Stomach (tissue), 9 donors: Measurements from ENCODE around the gene SESTD1. TPM values are rescaled to one million over a fixed set of nuclear protein-coding genes. Genes with fewer than 3 reads are reported as not detected.

Experiments used
- DNase-seq, 2 donors: peaks; one replicate each; pipeline versions ENCODE4 v3.0.0 to v3.0.0-alpha.2; 2013 to 2019
- H3K27ac ChIP-seq, 5 donors: fragments of 200-600 bp in 4 of 5; sonication (generic) in 4 of 5; one replicate each; pipeline ENCODE4 v1.5.1; 2013 to 2019; ENCODE audit warnings: mild to moderate bottlenecking in 1 of 5, moderate library complexity in 1 of 5
- H3K27me3 ChIP-seq, 3 donors: fragments of 200-600 bp; sonication (generic); one replicate each; pipeline ENCODE4 v1.5.1; 2017 to 2019; ENCODE audit warnings: mixed run types in 1 of 3
- H3K36me3 ChIP-seq, 4 donors: fragments of 200-600 bp; sonication (generic); 1 replicate in 3 of 4; 2 replicates in 1 of 4; pipeline ENCODE4 v1.5.1; 2016 to 2019
- H3K4me1 ChIP-seq, 4 donors: fragments of 200-600 bp; sonication (generic); one replicate each; pipeline ENCODE4 v1.5.1; 2016 to 2019
- H3K4me3 ChIP-seq, 4 donors: fragments of 200-600 bp; sonication (generic) in 3 of 4; one replicate each; pipeline ENCODE4 v1.5.1; 2016 to 2019; ENCODE audit warnings: mild to moderate bottlenecking in 1 of 4
- H3K9me3 ChIP-seq, 4 donors: fragments of 200-600 bp; sonication (generic); one replicate each; pipeline ENCODE4 v1.5.1; 2016 to 2019
- EP300 ChIP-seq: sonication (generic); formaldehyde crosslinking; IDR thresholded peaks from one replicate; pipeline ENCODE4 v1.6.1; 2017; ENCODE audit warnings: antibody characterized with exemption
- POLR2A ChIP-seq, 4 donors: fragments of 450-650 bp; IDR thresholded peaks; one replicate each; pipeline ENCODE4 v1.6.1; 2016; ENCODE audit warnings: antibody characterized with exemption in 4 of 4, control low read depth in 2 of 4, mild to moderate bottlenecking in 1 of 4, moderate library complexity in 1 of 4
- POLR2AphosphoS5 ChIP-seq, 3 donors: sonication (generic); formaldehyde crosslinking; IDR thresholded peaks; one replicate each; pipeline ENCODE4 v1.6.1; 2016; ENCODE audit warnings: antibody characterized with exemption in 3 of 3
- WGBS, 5 donors: extraction: QIAGEN DNeasy Blood & Tissue Kit in 3 of 5; methylation state at CpG; one replicate each; pipeline versions ENCODE4 v1.1.5 to v1.1.7; 2013 to 2018; 5-methylcytosine and 5-hydroxymethylcytosine counted together
- intact Hi-C: fragments of 100-400 bp; cut with DNase I; formaldehyde crosslinking; loops from one replicate; pipeline ENCODE4 v1.15.1; 2023; ENCODE audit warnings: low total_unique reads
- polyA plus RNA-seq, 3 donors: library from polyadenylated mRNA; stranded (reverse); fragments of 200-250 nt; gene quantifications; one replicate each; pipeline ENCODE4 v1.2.3, GENCODE V29; 2013
- total RNA-seq, 5 donors: library from RNA; depleted of rRNA; stranded (reverse); fragments of >200 nt; gene quantifications; one replicate each; pipeline versions ENCODE4 v1.1.0 to v1.2.3, GENCODE V29; 2014 to 2016
- TF ChIP-seq, protein P1 (sequence below), 7 experiments: fragments of 450-650 bp in 4 of 7; fragments of 200-600 bp in 3 of 7; sonication (generic) in 3 of 7; IDR thresholded peaks; one replicate each; pipeline ENCODE4 v1.5.1; 2016 to 2019; ENCODE audit warnings: antibody characterized with exemption in 7 of 7, control low read depth in 2 of 7, mild to moderate bottlenecking in 1 of 7
- donor health status: healthy with polysubstance abuse.
- donor health status: Bipolar disorder and iron deficiency.
- donor health status: healthy.

SESTD1 gene
- total and polyA plus RNA-seq, 8 donors = 7.4 to 159 (median 26.2) TPM

GRCh38 chr2:179266271-179266670 is 1.6 kb upstream of the SESTD1 start:
- TF ChIP-seq, protein P1, sequence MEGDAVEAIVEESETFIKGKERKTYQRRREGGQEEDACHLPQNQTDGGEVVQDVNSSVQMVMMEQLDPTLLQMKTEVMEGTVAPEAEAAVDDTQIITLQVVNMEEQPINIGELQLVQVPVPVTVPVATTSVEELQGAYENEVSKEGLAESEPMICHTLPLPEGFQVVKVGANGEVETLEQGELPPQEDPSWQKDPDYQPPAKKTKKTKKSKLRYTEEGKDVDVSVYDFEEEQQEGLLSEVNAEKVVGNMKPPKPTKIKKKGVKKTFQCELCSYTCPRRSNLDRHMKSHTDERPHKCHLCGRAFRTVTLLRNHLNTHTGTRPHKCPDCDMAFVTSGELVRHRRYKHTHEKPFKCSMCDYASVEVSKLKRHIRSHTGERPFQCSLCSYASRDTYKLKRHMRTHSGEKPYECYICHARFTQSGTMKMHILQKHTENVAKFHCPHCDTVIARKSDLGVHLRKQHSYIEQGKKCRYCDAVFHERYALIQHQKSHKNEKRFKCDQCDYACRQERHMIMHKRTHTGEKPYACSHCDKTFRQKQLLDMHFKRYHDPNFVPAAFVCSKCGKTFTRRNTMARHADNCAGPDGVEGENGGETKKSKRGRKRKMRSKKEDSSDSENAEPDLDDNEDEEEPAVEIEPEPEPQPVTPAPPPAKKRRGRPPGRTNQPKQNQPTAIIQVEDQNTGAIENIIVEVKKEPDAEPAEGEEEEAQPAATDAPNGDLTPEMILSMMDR (IDR thresholded peaks at IDR 0.05) = no peak
- no peak for TF ChIP-seq POLR2A (IDR thresholded peaks at IDR 0.05)
- no peak for TF ChIP-seq EP300
- no peak for TF ChIP-seq POLR2AphosphoS5 (IDR thresholded peaks at IDR 0.05)
- Histone ChIP-seq H3K27ac (peak overlapping the region in 3 of 5 donors; percentile 92 to 96 (median 94)), H3K36me3 (no peaks in the 10 kb centered on the region), H3K9me3 (no peaks in the 10 kb centered on the region), H3K4me3 (no peak overlapping the region), H3K27me3 (no peaks in the 10 kb centered on the region), H3K4me1 (peaks cover 11 to 38% (median 24%) of the 10 kb centered on the region in 4 donors)
- intact Hi-C loops = no loop called here
- 31 to 60% (median 44%) methylated on average over 4 of the region's 4 CpGs for WGBS, 5 donors
- no peak for DNase-seq

- H3K9me3 ChIP-seq = no peaks in the 10 kb centered on the region
- DNase-seq = no peak
- H3K27me3 ChIP-seq = no peaks in the 10 kb centered on the region
- peak overlapping the region; percentile 79 to 89 (median 82) for H3K4me3 ChIP-seq
- 46 to 53% (median 47%) methylated on average over 5 of the region's 5 CpGs for WGBS, 5 donors
- intact Hi-C loops = no loop called here
- no peaks in the 10 kb centered on the region for H3K36me3 ChIP-seq
- TF ChIP-seq POLR2AphosphoS5 (IDR thresholded peaks at IDR 0.05) = no peak
- TF ChIP-seq, protein P1 (IDR thresholded peaks at IDR 0.05) = no peak
- TF ChIP-seq EP300 = no peak
- no peak for TF ChIP-seq POLR2A (IDR thresholded peaks at IDR 0.05)
- peaks cover 15 to 49% (median 27%) of the 10 kb centered on the region in 4 donors for H3K4me1 ChIP-seq
- H3K27ac ChIP-seq = peak overlapping the region; percentile 90 to 96 (median 93)
These were observed 464 bp upstream of the SESTD1 start for GRCh38 chr2:179265082-179265510.

DNA sequence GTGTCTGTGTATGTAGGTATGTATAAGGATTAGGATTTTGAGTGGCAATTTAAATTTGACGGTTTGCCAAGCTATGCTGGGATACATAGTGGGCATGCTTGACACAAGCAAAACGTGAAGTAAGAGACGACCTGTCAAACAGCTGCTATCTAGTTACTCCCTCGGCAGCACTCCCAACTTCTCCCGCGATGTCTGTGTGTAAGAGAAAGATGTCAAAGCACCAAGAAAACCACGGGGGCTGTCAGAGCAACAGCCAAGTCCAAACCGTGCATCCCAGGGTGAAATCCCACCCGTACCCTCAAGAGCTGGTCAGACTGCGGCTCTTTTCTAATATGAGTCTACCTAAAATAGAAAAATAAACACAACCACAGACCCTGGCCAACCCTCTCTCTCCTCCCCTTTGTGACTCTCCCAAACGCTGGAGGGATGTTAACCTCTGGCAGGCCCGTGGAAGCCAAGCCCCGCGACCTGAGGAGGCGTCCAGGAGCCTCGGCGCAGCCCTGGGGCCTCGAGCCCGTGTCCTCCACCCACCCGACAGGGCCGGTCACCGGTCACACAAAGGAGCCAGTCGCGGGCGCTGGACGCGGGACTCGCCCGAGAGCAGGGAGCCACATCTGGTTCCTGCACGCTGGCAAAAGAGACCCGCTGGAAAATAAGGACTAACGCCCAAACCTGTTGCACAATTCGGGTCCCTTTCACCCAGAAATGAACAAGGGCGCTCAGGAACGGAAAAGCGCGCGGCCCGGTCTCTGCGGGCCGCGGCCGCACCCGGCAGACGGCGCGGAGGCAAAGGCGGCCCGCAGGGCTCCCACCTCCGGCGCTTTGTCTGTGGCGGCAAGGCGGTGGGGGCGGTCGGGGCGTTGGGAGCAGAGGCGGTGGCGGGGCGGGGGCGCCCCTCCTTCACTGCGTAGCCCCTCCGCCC is 925 bp downstream of the SESTD1 start:
- H3K9me3 ChIP-seq = no peaks in the 10 kb centered on the region
- intact Hi-C loops = no loop called here
- no peaks in the 10 kb centered on the region for H3K36me3 ChIP-seq
- peak overlapping the region; percentile 79 to 89 (median 82) for H3K4me3 ChIP-seq
- TF ChIP-seq POLR2AphosphoS5 (IDR thresholded peaks at IDR 0.05) (peak in 1 of 3 donors; percentile 11), POLR2A (IDR thresholded peaks at IDR 0.05) (no peak)
- TF ChIP-seq, protein P1 (IDR thresholded peaks at IDR 0.05) = no peak
- 0 to 1% (median 1%) methylated on average over 39 to 61 of the region's 62 CpGs for WGBS, 5 donors
- peaks cover 15 to 62% (median 34%) of the 10 kb centered on the region in 4 donors for H3K4me1 ChIP-seq
- H3K27me3 ChIP-seq = no peaks in the 10 kb centered on the region
- DNase-seq = peak; percentile 44 to 75
- peak overlapping the region; percentile 90 to 96 (median 93) for H3K27ac ChIP-seq

DNA sequence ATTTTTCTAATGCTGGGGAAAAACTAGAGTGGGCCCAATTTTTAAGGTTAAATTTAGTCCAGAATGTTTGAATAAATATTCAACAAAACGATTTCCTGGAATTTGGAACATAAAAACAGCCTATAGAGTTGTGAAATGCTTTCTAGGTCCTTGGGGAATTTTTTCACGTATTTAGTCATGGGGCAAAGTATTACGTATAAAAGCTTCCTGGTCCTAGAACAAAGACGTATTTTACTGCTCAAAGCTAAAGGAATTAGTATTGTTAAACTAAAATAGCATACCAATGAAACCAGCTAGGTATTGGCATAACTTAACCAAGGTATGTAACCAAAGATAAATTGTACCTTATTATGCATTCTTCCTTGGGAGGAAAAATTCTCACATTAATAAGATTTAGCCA is 1.6 kb downstream of the SESTD1 start:
- Histone ChIP-seq H3K4me1 (peaks cover 15 to 69% (median 37%) of the 10 kb centered on the region in 4 donors), H3K27ac (peak overlapping the region in 4 of 5 donors; percentile 90 to 96 (median 93)), H3K9me3 (no peaks in the 10 kb centered on the region), H3K36me3 (no peaks in the 10 kb centered on the region), H3K27me3 (no peaks in the 10 kb centered on the region), H3K4me3 (peak overlapping the region; percentile 79 to 89 (median 82))
- DNase-seq = peak in 1 of 2 donors; percentile 64
- intact Hi-C loops = no loop called here
- 11 to 24% (median 17%) methylated on average over 4 of the region's 4 CpGs for WGBS, 5 donors
- no peak for TF ChIP-seq POLR2AphosphoS5 (IDR thresholded peaks at IDR 0.05)
- TF ChIP-seq POLR2A (IDR thresholded peaks at IDR 0.05) = no peak
- no peak for TF ChIP-seq EP300
- TF ChIP-seq, protein P1 (IDR thresholded peaks at IDR 0.05) = no peak
